KG1 (cell line): ENCODE data around the gene ZKSCAN5.

Experiments used
- DNase-seq: peaks from one replicate; lab custom pipeline; 2025; lab: John Stamatoyannopoulos, UW

The ZKSCAN5 gene

GRCh38 chr7:99504603-99505323 is at the start of gene ZKSCAN5:
Gene ZKSCAN5, plus strand, starts transcription at chr7:99504662. Its CDS starts 1,383 bp downstream, at chr7:99506045.
- DNase-seq = peak; percentile 54

DNA sequence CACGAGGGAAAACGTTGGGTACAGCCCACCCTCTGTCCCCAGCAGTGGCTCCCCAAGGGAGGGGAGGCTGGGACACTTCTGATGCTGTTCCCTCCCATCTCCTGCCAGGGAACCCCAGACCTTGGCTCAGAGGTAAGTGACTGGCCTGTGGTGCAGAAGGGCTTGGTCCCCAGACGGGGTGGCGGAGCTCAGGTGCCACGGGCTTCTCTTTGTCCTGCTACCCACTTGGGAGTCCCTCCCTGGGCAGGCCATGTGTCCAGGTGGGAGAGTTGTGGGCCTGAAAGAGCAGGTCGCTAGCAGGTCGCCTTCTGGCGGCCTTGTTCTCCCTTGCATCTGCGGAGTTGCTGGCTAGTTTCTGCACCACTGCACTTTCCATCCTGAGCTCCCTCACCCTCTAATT is 48.6 kb upstream of the ZKSCAN5 start:
- DNase-seq = no peak

GRCh38 chr7:99456288-99456687 is 48.2 kb upstream of the ZKSCAN5 start:
- DNase-seq = no peak

GRCh38 chr7:99457050-99457649 is 47.3 kb upstream of the ZKSCAN5 start:
- DNase-seq = no peak

GRCh38 chr7:99457650-99458493 is 46.6 kb upstream of the ZKSCAN5 start:
- no peak for DNase-seq

GRCh38 chr7:99459087-99459486 is 45.4 kb upstream of the ZKSCAN5 start:
- no peak for DNase-seq

DNA sequence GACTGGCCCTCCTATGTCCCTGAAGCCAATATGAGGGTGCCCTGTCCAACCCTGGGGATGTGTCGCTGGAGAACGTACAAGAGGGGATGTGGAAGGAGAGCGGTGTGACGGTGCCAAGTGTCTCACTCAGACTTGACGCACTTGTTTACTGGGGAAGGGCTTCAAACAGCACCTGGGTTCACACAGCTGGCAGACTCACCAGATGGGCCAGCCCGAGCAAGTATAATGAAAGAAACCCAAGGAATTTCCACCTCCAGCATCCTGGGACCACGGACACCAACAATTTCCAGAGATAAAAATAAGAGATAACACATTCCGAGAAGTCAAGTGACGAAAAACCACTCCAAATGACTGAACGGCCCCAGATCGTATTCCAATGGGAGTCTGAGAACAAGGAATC is 43.8 kb upstream of the ZKSCAN5 start:
- DNase-seq = no peak

DNA sequence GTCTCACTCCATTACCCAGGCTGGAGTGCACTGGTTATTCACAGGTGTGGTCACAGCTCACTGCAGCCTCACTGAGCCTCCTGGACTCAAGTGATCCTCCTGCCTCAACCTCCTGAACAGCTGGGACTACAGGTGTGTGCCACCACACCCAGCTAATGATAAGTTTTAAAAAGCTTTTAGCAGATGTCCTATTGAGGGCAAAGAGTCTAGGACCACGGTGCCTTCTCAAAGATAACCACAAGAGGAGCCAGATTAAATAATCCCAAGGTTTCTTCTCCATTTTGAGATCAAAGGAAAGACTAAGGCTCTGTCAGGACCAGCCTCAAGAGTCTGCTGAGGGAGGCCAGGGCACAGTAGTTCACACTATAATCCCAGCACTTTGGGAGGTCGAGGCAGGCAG is 43.2 kb upstream of the ZKSCAN5 start:
- DNase-seq = no peak

GRCh38 chr7:99465421-99465768 is 39.1 kb upstream of the ZKSCAN5 start:
- no peak for DNase-seq

- DNase-seq = no peak
Observed at GRCh38 chr7:99468336-99468918, 36.0 kb upstream of the ZKSCAN5 start.

- DNase-seq = no peak
Observed at GRCh38 chr7:99469381-99470065, 34.9 kb upstream of the ZKSCAN5 start.

DNA sequence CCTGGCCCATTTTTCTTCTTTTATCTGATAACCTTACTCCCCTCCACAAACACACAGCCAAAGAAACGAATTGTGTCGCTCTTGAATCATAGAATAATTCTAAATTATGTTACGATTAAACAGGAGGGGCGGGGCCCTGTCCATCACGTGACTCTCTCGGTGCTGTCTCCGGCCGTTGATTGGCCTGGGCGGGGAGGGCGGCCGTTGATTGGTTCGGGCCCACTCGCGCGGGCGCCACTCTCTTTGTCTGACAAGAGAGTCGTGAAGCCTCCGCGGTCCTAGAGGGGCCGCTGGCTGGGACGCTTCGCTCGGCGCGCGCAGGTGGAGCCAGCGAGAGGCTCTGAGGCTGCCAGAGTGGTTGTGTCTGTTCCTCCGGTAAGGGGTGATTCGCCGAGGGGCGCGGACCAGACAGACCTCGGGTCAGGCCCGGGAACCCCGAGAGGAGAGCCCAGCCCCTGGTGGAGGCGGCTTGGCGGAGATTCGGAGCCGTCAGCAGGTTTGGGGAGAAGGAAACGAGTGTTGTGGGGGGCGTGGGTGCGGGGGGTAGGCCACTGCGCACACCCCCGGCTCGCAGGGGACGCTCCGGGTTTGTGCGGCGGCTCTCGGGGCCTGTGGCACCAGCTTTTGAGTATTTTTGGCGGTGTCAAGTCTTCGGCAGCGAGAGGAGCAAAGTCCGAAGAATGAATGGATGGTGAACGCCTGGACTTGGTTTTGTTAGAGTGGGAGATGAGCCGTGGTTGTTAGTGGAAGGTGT is 31.7 kb upstream of the ZKSCAN5 start, which contains the start of gene ZNF789:
Gene ZNF789 (plus strand): TSS at position 330 of the 754 bp plus-strand sequence. CDS start 3,567 bp downstream, outside the sequence.
- peak; percentile 37 for DNase-seq

GRCh38 chr7:99473315-99473596 is 31.2 kb upstream of the ZKSCAN5 start:
- DNase-seq = no peak

DNA sequence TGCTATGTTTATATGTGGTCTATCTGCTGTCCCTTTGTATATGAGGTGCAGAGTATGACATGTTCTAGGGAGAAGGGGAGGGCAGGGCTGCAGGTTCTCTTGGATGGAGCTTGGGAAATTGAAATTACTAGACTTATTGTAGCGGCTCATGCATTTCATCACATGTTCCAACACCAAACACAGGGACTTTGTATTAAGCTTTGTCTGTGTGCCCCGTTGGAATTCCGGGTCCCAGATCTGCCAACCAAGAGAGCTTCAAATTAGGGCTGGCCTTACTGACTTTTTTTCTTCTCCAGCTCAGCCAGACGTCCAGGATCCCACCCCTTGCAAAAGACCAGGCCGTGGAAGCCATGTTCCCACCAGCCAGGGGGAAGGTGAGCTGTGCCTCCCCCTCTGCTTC is 28.4 kb upstream of the ZKSCAN5 start:
- DNase-seq = no peak

- no peak for DNase-seq
Observed at GRCh38 chr7:99478464-99479440, 25.7 kb upstream of the ZKSCAN5 start.

- no peak for DNase-seq
Observed at GRCh38 chr7:99485094-99485493, 19.4 kb upstream of the ZKSCAN5 start.

DNA sequence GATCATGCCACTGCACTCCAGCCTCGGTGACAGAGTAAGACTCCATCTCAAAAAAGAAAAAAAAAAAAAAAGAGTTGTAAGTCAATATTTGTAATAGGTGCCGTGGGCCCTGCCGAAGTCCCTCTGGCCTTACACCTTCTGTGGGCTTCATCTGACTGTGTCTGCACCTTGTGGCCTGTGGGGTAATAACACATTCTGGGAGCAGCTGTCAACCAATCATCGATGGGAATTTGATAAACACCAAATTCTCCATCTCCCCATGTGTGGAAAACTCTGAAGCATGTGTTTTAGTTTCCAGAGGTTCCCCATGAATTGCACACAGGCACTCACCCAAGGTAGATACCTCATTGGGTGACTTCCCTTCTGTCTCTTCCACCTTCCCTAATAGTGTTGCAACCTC is 15.2 kb upstream of the ZKSCAN5 start:
- no peak for DNase-seq

DNA sequence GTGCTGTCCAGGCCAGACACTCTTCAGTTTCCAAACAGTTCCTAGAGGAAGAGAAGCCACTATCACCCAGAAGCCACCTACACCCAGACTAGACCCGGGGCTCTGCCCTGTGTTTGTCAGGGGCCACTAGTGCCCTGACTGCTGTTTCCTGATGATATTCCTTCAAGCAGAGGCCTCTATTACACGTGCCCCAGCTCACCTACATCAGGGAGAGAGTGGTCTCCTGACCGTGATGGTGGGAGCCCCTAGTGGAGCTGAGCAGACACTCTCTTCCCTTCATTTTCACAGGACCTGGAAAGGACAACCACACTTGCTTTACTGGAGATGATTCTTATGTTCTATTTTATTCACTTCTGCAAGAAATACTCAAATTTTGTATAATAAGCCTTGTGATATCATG is 13.6 kb upstream of the ZKSCAN5 start:
- DNase-seq = no peak

GRCh38 chr7:99493823-99494222 is 10.6 kb upstream of the ZKSCAN5 start:
- DNase-seq = no peak
